ENCODE data around the gene CROCC2. TPM values are rescaled to one million over a fixed set of nuclear protein-coding genes. Genes with fewer than 3 reads are reported as not detected.
A peak's percentile ranks its signal among the peaks of the same experiment; 100 is the strongest.

The CROCC2 gene
- total and polyA plus RNA-seq, 10 of the 15 experiments (the other 5 are each of a cell fraction or from before 2014, with no cell fraction given) = not detected

GRCh38 chr2:241041589-241042158 lies 135.5 kb downstream of the CROCC2 start (continued):
- TF ChIP-seq IRF5 (IDR thresholded peaks at IDR 0.05; ENCODE audit: borderline replicate concordance) (no peak), GABPA (IDR thresholded peaks at IDR 0.05; ENCODE audit: low read depth) (no peak; the same call in 1 of the 2 replicates), SPI1 (IDR thresholded peaks at IDR 0.05; ENCODE audit: borderline replicate concordance, insufficient read depth, low read depth, low read length) (peak; percentile 83), NR2C2 (IDR thresholded peaks at IDR 0.05; ENCODE audit: borderline replicate concordance, control insufficient read depth, insufficient read length, low read depth) (no peak), BMI1 (IDR thresholded peaks at IDR 0.05; ENCODE audit: borderline replicate concordance) (peak; percentile 54; the same call in 1 of the 2 replicates), HDGF (IDR thresholded peaks at IDR 0.05) (peak; percentile 95), BHLHE40 (IDR thresholded peaks at IDR 0.05; ENCODE audit: borderline replicate concordance in 1 of 2, low read depth in 2 of 2, low read length in 1 of 2) (peak in 1 of 2 experiments; percentile 54; a peak in 2 of 4 replicates), POLR2A (IDR thresholded peaks at IDR 0.05; ENCODE audit: low read depth, low read length) (peak; percentile 24; the same call in 1 of the 2 replicates), RELB (IDR thresholded peaks at IDR 0.05; ENCODE audit: low read depth) (peak; percentile 94), CTCF (IDR thresholded peaks at IDR 0.05 in 2 of 3, conservative IDR thresholded peaks at IDR 0.05 in 1 of 3; ENCODE audit: control insufficient read depth in 2 of 3, extremely low read depth in 1 of 3, insufficient read depth in 1 of 3, low read depth in 3 of 3, low read length in 3 of 3) (no peak), ZNF384 (IDR thresholded peaks at IDR 0.05; ENCODE audit: borderline replicate concordance, low read depth, low read length) (peak; percentile 81), ZSCAN29 (IDR thresholded peaks at IDR 0.05) (no peak), SP1 (IDR thresholded peaks at IDR 0.05; ENCODE audit: low read depth, low read length) (peak; percentile 54), WRNIP1 (IDR thresholded peaks at IDR 0.05; ENCODE audit: borderline replicate concordance, low read depth, low read length) (0 out of 2 replicates have a peak, but pooled peaks have one; percentile 36), HDAC6 (IDR thresholded peaks at IDR 0.05; ENCODE audit: unreplicated experiment) (no peak), SMAD1 (IDR thresholded peaks at IDR 0.05; ENCODE audit: low read depth, partially characterized antibody) (no peak), ZZZ3 (IDR thresholded peaks at IDR 0.05; ENCODE audit: control insufficient read depth, insufficient read length, low read depth) (no peak), SMAD5 (IDR thresholded peaks at IDR 0.05; ENCODE audit: low read depth) (no peak), ZNF274 (IDR thresholded peaks at IDR 0.05; ENCODE audit: insufficient read depth, insufficient read length) (no peak), BCL11A (IDR thresholded peaks at IDR 0.05; ENCODE audit: low read depth, low read length) (peak; percentile 60), LARP7 (IDR thresholded peaks at IDR 0.05) (no peak), EGR1 (IDR thresholded peaks at IDR 0.05; ENCODE audit: borderline replicate concordance in 1 of 2, low read depth in 2 of 2, low read length in 2 of 2) (no peak), MYC (IDR thresholded peaks at IDR 0.05; ENCODE audit: insufficient read depth, insufficient read length, insufficient replicate concordance, low read length, severe bottlenecking) (no peak), EZH2 (IDR thresholded peaks at IDR 0.05; ENCODE audit: borderline replicate concordance, control insufficient read depth, low read depth, low read length) (no peak), CHD1 (IDR thresholded peaks at IDR 0.05; ENCODE audit: low read depth, low read length) (no peak), ZNF24 (IDR thresholded peaks at IDR 0.05) (no peak), TAF1 (IDR thresholded peaks at IDR 0.05; ENCODE audit: borderline replicate concordance, low read depth, low read length) (0 out of 2 replicates have a peak, but pooled peaks have one; percentile 23), TBL1XR1 (IDR thresholded peaks at IDR 0.05; ENCODE audit: low read depth, low read length) (no peak)

Measured in GM12878 (cell line).